Fibroblast of pulmonary artery (primary cell): ENCODE measurements around the gene DHCR24.

Experiments used
- DNase-seq: peaks from one replicate; pipeline ENCODE4 v3.0.0-alpha.2; 2010; ENCODE audit warnings: low read depth
- H3K4me3 ChIP-seq: replicated peaks from 2 replicates; pipeline ENCODE4 v1.5.1; 2011; ENCODE audit warnings: low read depth, mild to moderate bottlenecking, control low read depth, low read length, moderate library complexity
- CTCF ChIP-seq: IDR thresholded peaks from 2 replicates; pipeline ENCODE4 v1.5.1; 2011; ENCODE audit warnings: mild to moderate bottlenecking, control low read depth, low read length, inconsistent platforms; ENCODE audit errors: missing control alignments

DHCR24 gene

GRCh38 chr1:54815086-54815876, 71.7 kb downstream of the DHCR24 start:
- no peak overlapping the region for H3K4me3 ChIP-seq
- no peak for TF ChIP-seq CTCF
- DNase-seq = no peak

DNA sequence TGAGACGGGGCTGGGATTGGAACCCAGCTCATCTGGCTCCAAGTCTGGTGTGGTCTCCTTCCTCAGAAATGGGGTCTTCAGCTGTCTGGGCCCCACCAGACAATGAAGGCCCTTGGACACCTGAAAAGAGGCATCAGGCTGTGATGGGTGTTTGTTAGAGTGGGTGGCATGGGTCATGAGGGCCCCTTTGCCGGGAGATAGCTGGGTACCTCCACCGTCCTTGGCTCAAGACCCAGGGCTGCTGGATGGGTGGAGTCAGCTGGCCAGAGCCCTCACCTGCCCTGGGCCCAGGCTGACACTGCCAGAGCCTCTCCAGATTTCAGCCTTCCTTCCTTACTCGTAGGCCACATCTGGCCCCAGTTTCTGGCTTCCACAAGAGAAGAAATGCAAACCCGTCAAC, 72.4 kb downstream of the DHCR24 start:
- no peak for TF ChIP-seq CTCF

DNA sequence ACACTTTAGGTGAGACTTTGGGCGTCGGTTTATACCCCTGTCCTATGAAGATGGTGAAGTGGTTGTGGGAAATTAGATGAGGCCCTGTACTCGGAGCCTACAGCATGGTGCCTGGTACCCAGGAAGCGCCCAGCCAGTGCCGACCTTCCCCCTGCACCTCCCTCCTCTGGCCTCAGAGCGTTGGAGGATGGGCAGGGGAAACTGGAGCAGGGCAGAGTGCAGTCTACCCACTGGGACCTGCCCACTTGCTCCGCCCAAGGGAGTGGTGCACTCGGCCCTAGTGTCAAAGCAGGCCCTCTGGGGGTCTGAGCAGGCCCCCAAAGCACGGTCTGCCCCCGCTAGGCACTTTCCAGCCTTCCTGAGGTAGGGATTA, 72.9 kb downstream of the DHCR24 start:
- DNase-seq = no peak
- TF ChIP-seq CTCF = no peak
- no peak overlapping the region for H3K4me3 ChIP-seq

More for the DNA sequence above, 72.4 kb downstream of the DHCR24 start:
- H3K4me3 ChIP-seq = no peak overlapping the region
- DNase-seq = no peak

GRCh38 chr1:54813485-54814125, 73.4 kb downstream of the DHCR24 start:
- TF ChIP-seq CTCF = no peak
- no peak overlapping the region for H3K4me3 ChIP-seq
- DNase-seq = no peak

DNA sequence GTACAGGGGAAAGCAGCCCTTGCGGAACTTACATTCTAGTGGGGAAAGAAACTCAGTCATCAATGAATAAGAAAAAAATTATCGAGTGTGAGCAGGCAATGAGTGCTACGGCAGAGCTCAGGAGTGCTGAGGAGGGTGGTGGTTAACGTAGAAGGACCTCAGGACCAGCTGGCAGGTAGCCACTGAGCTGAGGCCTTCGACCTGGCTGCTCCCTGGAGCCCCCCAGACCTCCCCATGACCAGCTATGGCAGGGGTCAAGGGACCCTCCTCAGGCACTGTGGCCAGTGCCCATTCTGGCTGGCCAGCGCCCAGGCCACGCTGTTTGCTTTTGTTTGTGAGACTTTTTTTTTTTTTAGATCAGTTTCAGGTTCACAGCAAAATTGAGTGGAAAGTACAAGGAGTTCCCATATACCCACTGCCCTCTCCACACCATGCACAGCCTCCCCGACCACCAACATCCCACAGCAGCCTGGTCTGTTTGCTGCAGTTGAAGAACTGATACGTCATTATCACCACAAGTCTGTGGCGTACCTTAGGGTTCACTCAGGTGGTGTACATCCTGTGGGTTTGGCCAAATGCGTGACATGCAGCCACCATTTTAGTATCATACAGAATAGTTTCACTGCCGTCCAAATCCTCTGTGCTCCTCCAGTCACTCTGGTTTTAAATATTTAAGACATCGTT, 74.1 kb downstream of the DHCR24 start:
- no peak for TF ChIP-seq CTCF
- no peak for DNase-seq
- no peak overlapping the region for H3K4me3 ChIP-seq

GRCh38 chr1:54811739-54812655, 75.0 kb downstream of the DHCR24 start:
- DNase-seq = no peak
- H3K4me3 ChIP-seq = no peak overlapping the region
- no peak for TF ChIP-seq CTCF
